HuH-7 (cell line): ENCODE results near the gene PLCE1.

ENCODE experiments used
- DNase-seq: peaks from one replicate; pipeline ENCODE4 v3.0.0; 2011; ENCODE audit warnings: low spot score

PLCE1 gene

GRCh38 chr10:94024407-94024806, 30.7 kb downstream of the PLCE1 start:
- no peak for DNase-seq

- no peak for DNase-seq
These were observed 32.1 kb downstream of the PLCE1 start for GRCh38 chr10:94025806-94026205.

- DNase-seq: no peak
These were observed 33.5 kb downstream of the PLCE1 start for GRCh38 chr10:94027197-94027596.

GRCh38 chr10:94029955-94030354, 36.2 kb downstream of the PLCE1 start:
- no peak for DNase-seq

- no peak for DNase-seq
These were observed 42.4 kb downstream of the PLCE1 start for GRCh38 chr10:94035982-94036765.

- DNase-seq: no peak
These were observed 43.0 kb downstream of the PLCE1 start for GRCh38 chr10:94036766-94037033.

GRCh38 chr10:94037286-94037685, 43.6 kb downstream of the PLCE1 start:
- no peak for DNase-seq

- DNase-seq: no peak
These were observed 44.3 kb downstream of the PLCE1 start for GRCh38 chr10:94038024-94038423.

GRCh38 chr10:94041206-94041605, 47.5 kb downstream of the PLCE1 start:
- DNase-seq: no peak

- no peak for DNase-seq
These were observed 48.5 kb downstream of the PLCE1 start for GRCh38 chr10:94042001-94042833.

GRCh38 chr10:94042834-94043175, 49.1 kb downstream of the PLCE1 start:
- no peak for DNase-seq
